SK-N-MC (cell line): ENCODE data around the gene ANKRD36C.
"Not testable (repeated sequence)": the region's sequence is repeated elsewhere in the genome, so short reads cannot be mapped to it uniquely, and the experiment has no call there.

Source experiments
- EZH2 ChIP-seq: fragments of 200-600 bp; sonication (generic); IDR thresholded peaks from one replicate; pipeline ENCODE4 v1.6.1; 2017; ENCODE audit warnings: antibody characterized with exemption
- FOXP2 ChIP-seq: optimal IDR thresholded peaks from 2 replicates; pipeline ENCODE3; 2011; ENCODE audit warnings: mild to moderate bottlenecking, moderate library complexity; ENCODE audit not compliant: insufficient read depth; ENCODE audit errors: extremely low read length, control extremely low read depth
- POLR2AphosphoS5 ChIP-seq: IDR thresholded peaks from 2 replicates; pipeline ENCODE4 v1.6.1; 2012; ENCODE audit warnings: mild to moderate bottlenecking, low read depth, low read length, borderline replicate concordance

DNA sequence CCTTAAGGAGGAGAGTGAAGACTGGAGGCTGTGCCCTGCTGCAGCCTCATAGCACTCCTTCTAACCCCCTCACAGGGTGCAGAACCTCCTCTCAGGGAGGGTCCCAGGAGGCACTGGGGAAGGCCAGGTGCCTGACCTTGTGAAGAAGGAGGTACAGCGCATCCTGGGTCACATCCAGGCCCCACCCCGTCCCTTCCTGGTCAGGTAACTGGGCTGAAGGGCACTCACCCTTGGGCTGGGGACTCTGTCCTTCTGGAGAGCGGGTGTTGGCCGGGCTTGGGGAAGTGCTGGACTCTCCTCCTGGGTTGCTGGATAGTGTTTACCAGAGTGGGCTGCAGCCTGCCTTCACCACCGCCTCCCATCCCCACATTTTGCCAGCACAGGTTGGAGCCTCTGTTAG, 197.7 kb downstream of the ANKRD36C start:
- TF ChIP-seq POLR2AphosphoS5, EZH2, FOXP2: not testable (repeated sequence)
